Ishikawa (cell line): ENCODE data around the gene POLR2E.
A peak's percentile ranks its signal among the peaks of the same experiment; 100 is the strongest.

Source experiments
- CEBPB ChIP-seq: IDR thresholded peaks from 2 replicates; pipeline ENCODE4 v1.6.1; 2012
- CREB1 ChIP-seq: IDR thresholded peaks from 2 replicates; pipeline ENCODE4 v1.6.1; 2012; ENCODE audit warnings: low read depth
- EGR1 ChIP-seq: IDR thresholded peaks from 2 replicates; pipeline ENCODE4 v1.6.1; 2012
- EP300 ChIP-seq: IDR thresholded peaks from 2 replicates; pipeline ENCODE4 v1.6.1; 2012; ENCODE audit warnings: borderline replicate concordance
- FOXM1 ChIP-seq: IDR thresholded peaks from 2 replicates; pipeline ENCODE4 v1.6.1; 2012; ENCODE audit warnings: low read depth, borderline replicate concordance
- MAX ChIP-seq: IDR thresholded peaks from 2 replicates; pipeline ENCODE4 v1.6.1; 2012
- NFIC ChIP-seq: IDR thresholded peaks from 2 replicates; pipeline ENCODE4 v1.6.1; 2012
- RAD21 ChIP-seq: IDR thresholded peaks from 2 replicates; pipeline ENCODE4 v1.6.1; 2012; ENCODE audit warnings: low read depth
- REST ChIP-seq: IDR thresholded peaks from 2 replicates; pipeline ENCODE4 v1.6.1; 2012; ENCODE audit warnings: low read depth, mild to moderate bottlenecking
- TAF1 ChIP-seq: IDR thresholded peaks from 2 replicates; pipeline ENCODE4 v1.6.1; 2012; ENCODE audit warnings: low read depth, mild to moderate bottlenecking
- TCF12 ChIP-seq: IDR thresholded peaks from 2 replicates; pipeline ENCODE4 v1.6.1; 2012; ENCODE audit warnings: low read depth
- USF1 ChIP-seq: IDR thresholded peaks from 2 replicates; pipeline ENCODE4 v1.6.1; 2012
- YY1 ChIP-seq: IDR thresholded peaks from 2 replicates; pipeline ENCODE4 v1.6.1; 2012; ENCODE audit warnings: low read depth
- ZBTB7A ChIP-seq: IDR thresholded peaks from 2 replicates; pipeline ENCODE4 v1.6.1; 2012; ENCODE audit warnings: low read depth

GRCh38 chr19:1104311-1105007 lies 9.3 kb upstream of the POLR2E start:
- TF ChIP-seq CREB1, result peak; percentile 38; the same call in 1 of the 2 replicates
- no peak for TF ChIP-seq EP300
- peak; percentile 92 for TF ChIP-seq EGR1
- no peak for TF ChIP-seq YY1
- TF ChIP-seq FOXM1, result no peak
- no peak for TF ChIP-seq CEBPB
- peak; percentile 89 for TF ChIP-seq ZBTB7A
- TF ChIP-seq NFIC, result no peak
- TF ChIP-seq RAD21, result no peak
- TF ChIP-seq MAX, result 0 out of 2 replicates have a peak, but pooled peaks have one; percentile 19
- no peak for TF ChIP-seq REST
- TF ChIP-seq USF1, result peak; percentile 64
- TF ChIP-seq TAF1, result no peak; the same call in 1 of the 2 replicates
- TF ChIP-seq TCF12, result peak; percentile 14; the same call in 1 of the 2 replicates
